ENCODE data around the gene MXI1. TPM values are rescaled to one million over a fixed set of nuclear protein-coding genes. Genes with fewer than 3 reads are reported as not detected.
"Not testable (repeated sequence)": the region's sequence is repeated elsewhere in the genome, so short reads cannot be mapped to it uniquely, and the experiment has no call there.

Gene MXI1
- total RNA-seq, 1 donor from 2014 or later, result 31.5 TPM

DNA sequence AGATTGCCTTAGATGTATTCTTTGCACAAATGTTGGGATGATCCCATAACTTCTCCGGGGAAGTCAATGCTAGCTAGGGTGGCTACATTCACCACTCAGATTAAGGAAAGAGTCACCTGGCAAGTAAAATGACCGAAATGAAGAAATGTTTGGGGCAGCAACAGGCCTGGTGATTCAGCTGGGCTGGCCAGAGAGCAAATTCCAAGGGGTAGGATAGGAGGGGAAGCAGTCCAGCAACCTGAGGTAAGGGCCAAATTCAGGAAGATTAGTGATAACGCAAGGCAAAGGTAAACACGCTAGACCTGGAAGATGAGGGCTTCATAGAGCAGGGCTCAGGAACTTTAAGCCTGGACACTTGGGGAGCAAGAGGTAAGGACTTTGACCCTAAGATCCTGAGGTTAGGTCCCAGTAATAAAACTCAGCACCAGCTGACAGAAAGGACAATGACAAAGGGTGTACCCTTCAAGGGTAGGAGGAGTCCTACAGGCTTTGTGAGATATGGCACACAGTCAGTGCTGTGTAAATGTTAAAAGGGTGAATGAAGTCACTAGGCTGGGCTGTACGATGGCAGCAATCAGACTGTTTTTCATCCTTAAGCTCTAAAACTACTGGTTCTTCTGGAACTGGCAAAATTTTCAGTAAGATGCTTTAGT, 120.0 kb downstream of the MXI1 start:
- H3K27me3 ChIP-seq (ENCODE audit: insufficient read depth, low read length), result no peaks in the 10 kb centered on the region
- no peak overlapping the region for H3K4me3 Mint-ChIP-seq (ENCODE audit: unreplicated experiment)
- no peak overlapping the region for H3K27ac ChIP-seq (ENCODE audit: low read depth, low read length)
- no peak overlapping the region for H3K9ac ChIP-seq (ENCODE audit: low read length)
- H3K27ac Mint-ChIP-seq (ENCODE audit: unreplicated experiment), result peak overlapping the region; percentile 93
- no peaks in the 10 kb centered on the region for H3K27me3 Mint-ChIP-seq (ENCODE audit: low read depth, unreplicated experiment)
- peaks cover 4% of the 10 kb centered on the region for H3K36me3 Mint-ChIP-seq (ENCODE audit: low read depth, unreplicated experiment)
- no peaks in the 10 kb centered on the region for H4K20me1 ChIP-seq (ENCODE audit: insufficient read depth, low read length)
- peaks cover 7% of the 10 kb centered on the region for H3K9me3 ChIP-seq (ENCODE audit: insufficient read depth, low read depth, low read length)
- TF ChIP-seq EZH2 (IDR thresholded peaks at IDR 0.05; ENCODE audit: insufficient read depth, low read length), result no peak
- TF ChIP-seq, protein P1, sequence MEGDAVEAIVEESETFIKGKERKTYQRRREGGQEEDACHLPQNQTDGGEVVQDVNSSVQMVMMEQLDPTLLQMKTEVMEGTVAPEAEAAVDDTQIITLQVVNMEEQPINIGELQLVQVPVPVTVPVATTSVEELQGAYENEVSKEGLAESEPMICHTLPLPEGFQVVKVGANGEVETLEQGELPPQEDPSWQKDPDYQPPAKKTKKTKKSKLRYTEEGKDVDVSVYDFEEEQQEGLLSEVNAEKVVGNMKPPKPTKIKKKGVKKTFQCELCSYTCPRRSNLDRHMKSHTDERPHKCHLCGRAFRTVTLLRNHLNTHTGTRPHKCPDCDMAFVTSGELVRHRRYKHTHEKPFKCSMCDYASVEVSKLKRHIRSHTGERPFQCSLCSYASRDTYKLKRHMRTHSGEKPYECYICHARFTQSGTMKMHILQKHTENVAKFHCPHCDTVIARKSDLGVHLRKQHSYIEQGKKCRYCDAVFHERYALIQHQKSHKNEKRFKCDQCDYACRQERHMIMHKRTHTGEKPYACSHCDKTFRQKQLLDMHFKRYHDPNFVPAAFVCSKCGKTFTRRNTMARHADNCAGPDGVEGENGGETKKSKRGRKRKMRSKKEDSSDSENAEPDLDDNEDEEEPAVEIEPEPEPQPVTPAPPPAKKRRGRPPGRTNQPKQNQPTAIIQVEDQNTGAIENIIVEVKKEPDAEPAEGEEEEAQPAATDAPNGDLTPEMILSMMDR (IDR thresholded peaks at IDR 0.05; ENCODE audit: insufficient read depth, low read depth, low read length), result no peak
- H3K4me2 ChIP-seq (ENCODE audit: low read length), result peak overlapping the region; percentile 75
- no peak overlapping the region for H3K4me3 ChIP-seq (ENCODE audit: insufficient read depth, low read depth, low read length)
- peaks cover 40% of the 10 kb centered on the region for H3K4me1 Mint-ChIP-seq (ENCODE audit: low read depth, unreplicated experiment)
- H3K79me2 ChIP-seq (ENCODE audit: insufficient read depth, low read length), result no peaks in the 10 kb centered on the region
- FAIRE-seq, result no peak
- H2AFZ ChIP-seq (ENCODE audit: low read depth, low read length), result no peak overlapping the region
- peaks cover 28% of the 10 kb centered on the region for H3K9me3 Mint-ChIP-seq (ENCODE audit: unreplicated experiment)
- H3K4me1 ChIP-seq (ENCODE audit: insufficient read depth, low read length), result peaks cover 30% of the 10 kb centered on the region
- DNase-seq (ENCODE audit: low read depth), result peak; percentile 44
- no peaks in the 10 kb centered on the region for H3K36me3 ChIP-seq (ENCODE audit: insufficient read depth, low read length)

DNA sequence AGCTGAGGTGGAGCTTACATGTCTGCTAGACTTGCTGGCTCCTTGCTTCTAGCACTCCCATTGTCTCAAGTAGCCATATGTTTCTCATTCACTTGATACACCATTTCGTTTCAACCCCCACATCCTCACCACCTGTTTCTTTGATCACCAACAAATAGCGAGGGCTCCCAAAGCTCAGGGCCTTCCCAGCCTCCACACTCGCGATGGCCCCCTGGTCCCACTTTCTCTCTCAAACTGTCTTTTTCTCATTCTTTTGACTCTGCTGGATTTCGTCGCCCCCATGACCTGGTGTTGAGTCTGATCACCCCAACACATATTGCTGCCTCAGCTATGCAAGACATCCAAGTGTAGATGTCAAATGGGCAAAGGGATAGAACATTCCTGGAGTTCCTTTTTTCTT, 123.3 kb downstream of the MXI1 start:
- H3K36me3 ChIP-seq (ENCODE audit: insufficient read depth, low read length), result no peaks in the 10 kb centered on the region
- H3K4me1 ChIP-seq (ENCODE audit: insufficient read depth, low read length), result peaks cover 22% of the 10 kb centered on the region
- H3K27me3 Mint-ChIP-seq (ENCODE audit: low read depth, unreplicated experiment), result no peaks in the 10 kb centered on the region
- no peaks in the 10 kb centered on the region for H4K20me1 ChIP-seq (ENCODE audit: insufficient read depth, low read length)
- no peak overlapping the region for H3K4me2 ChIP-seq (ENCODE audit: low read length)
- FAIRE-seq (no peak), DNase-seq (ENCODE audit: low read depth) (no peak)
- peaks cover 4% of the 10 kb centered on the region for H3K36me3 Mint-ChIP-seq (ENCODE audit: low read depth, unreplicated experiment)
- no peak overlapping the region for H3K27ac ChIP-seq (ENCODE audit: low read depth, low read length)
- TF ChIP-seq EZH2 (IDR thresholded peaks at IDR 0.05; ENCODE audit: insufficient read depth, low read length), result no peak
- TF ChIP-seq, protein P1 (IDR thresholded peaks at IDR 0.05; ENCODE audit: insufficient read depth, low read depth, low read length), result no peak
- no peaks in the 10 kb centered on the region for H3K27me3 ChIP-seq (ENCODE audit: insufficient read depth, low read length)
- H3K9me3 ChIP-seq (ENCODE audit: insufficient read depth, low read depth, low read length), result peaks cover 7% of the 10 kb centered on the region
- H3K4me3 ChIP-seq (ENCODE audit: insufficient read depth, low read depth, low read length), result no peak overlapping the region
- no peak overlapping the region for H2AFZ ChIP-seq (ENCODE audit: low read depth, low read length)
- H3K27ac Mint-ChIP-seq (ENCODE audit: unreplicated experiment), result no peak overlapping the region
- H3K9me3 Mint-ChIP-seq (ENCODE audit: unreplicated experiment), result peaks cover 27% of the 10 kb centered on the region
- H3K9ac ChIP-seq (ENCODE audit: low read length), result no peak overlapping the region
- no peaks in the 10 kb centered on the region for H3K79me2 ChIP-seq (ENCODE audit: insufficient read depth, low read length)
- H3K4me1 Mint-ChIP-seq (ENCODE audit: low read depth, unreplicated experiment), result peaks cover 18% of the 10 kb centered on the region
- no peak overlapping the region for H3K4me3 Mint-ChIP-seq (ENCODE audit: unreplicated experiment)

DNA sequence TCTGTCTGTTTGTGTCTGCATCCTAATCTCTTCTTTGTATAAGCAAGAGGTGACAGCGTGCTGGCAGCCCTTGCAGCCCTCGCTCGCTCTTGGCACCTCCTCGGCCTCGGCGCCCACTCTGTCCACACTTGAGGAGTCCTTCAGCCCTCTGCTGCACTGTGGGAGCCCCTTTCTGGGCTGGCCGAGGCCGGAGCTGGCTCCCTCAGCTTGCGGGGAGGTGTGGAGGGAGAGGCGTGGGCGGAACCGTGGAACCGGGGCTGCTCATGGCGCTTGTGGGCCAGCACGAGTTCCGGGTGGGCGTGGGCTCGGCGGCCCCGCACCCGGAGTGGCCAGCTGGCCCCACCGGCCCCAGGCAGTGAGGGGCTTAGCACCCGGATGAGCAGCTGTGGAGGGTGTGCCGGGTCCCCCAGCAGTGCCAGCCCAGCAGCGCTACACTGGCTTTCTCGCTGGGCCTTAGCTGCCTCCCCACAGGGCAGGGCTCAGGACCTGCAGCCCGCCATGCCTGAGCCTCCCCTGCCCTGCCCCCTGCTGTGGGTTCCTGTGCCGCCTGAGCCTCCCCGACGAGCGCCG, 123.9 kb downstream of the MXI1 start:
- H3K27me3 ChIP-seq (ENCODE audit: insufficient read depth, low read length); H3K4me3 ChIP-seq (ENCODE audit: insufficient read depth, low read depth, low read length); H3K36me3 ChIP-seq (ENCODE audit: insufficient read depth, low read length); H3K9me3 ChIP-seq (ENCODE audit: insufficient read depth, low read depth, low read length); FAIRE-seq; H3K27ac ChIP-seq (ENCODE audit: low read depth, low read length); H3K79me2 ChIP-seq (ENCODE audit: insufficient read depth, low read length); H3K27ac Mint-ChIP-seq (ENCODE audit: unreplicated experiment); H3K9ac ChIP-seq (ENCODE audit: low read length); H4K20me1 ChIP-seq (ENCODE audit: insufficient read depth, low read length); H2AFZ ChIP-seq (ENCODE audit: low read depth, low read length); H3K4me2 ChIP-seq (ENCODE audit: low read length); H3K36me3 Mint-ChIP-seq (ENCODE audit: low read depth, unreplicated experiment); H3K4me3 Mint-ChIP-seq (ENCODE audit: unreplicated experiment); DNase-seq (ENCODE audit: low read depth); H3K27me3 Mint-ChIP-seq (ENCODE audit: low read depth, unreplicated experiment): not testable (repeated sequence)
- H3K4me1 ChIP-seq (ENCODE audit: insufficient read depth, low read length), result peaks cover 21% of the 10 kb centered on the region
- peaks cover 24% of the 10 kb centered on the region for H3K9me3 Mint-ChIP-seq (ENCODE audit: unreplicated experiment)
- peaks cover 17% of the 10 kb centered on the region for H3K4me1 Mint-ChIP-seq (ENCODE audit: low read depth, unreplicated experiment)
